HL-60 (cell line): ENCODE results near the gene INPP5B.

Source experiments
- DNase-seq, 2 experiments: peaks; one replicate each; pipeline ENCODE4 v3.0.0-alpha.2; 2010 to 2020; ENCODE audit warnings: low read depth in 1 of 2, low spot score in 1 of 2
- H3K27ac ChIP-seq: fragments of 250-450 bp; sonication (Bioruptor Pico); replicated peaks from 2 replicates; pipeline ENCODE4 v1.5.1; 2020; ENCODE audit warnings: mild to moderate bottlenecking, moderate library complexity
- H3K27me3 ChIP-seq: fragments of 250-450 bp; sonication (Bioruptor Pico); 2 replicates; pipeline ENCODE4 v1.5.1; 2021; ENCODE audit warnings: mild to moderate bottlenecking, moderate library complexity; ENCODE audit not compliant: insufficient read depth, poor library complexity, severe bottlenecking
- H3K4me3 ChIP-seq: replicated peaks from 2 replicates; pipeline ENCODE4 v1.5.1; 2011; ENCODE audit warnings: mild to moderate bottlenecking, control low read depth, low read length; ENCODE audit not compliant: insufficient read depth
- GABPA ChIP-seq: IDR thresholded peaks from 2 replicates; pipeline ENCODE4 v1.6.1; 2012; ENCODE audit warnings: low read depth
- POLR2AphosphoS5 ChIP-seq: IDR thresholded peaks from 2 replicates; pipeline ENCODE4 v1.6.1; 2012; ENCODE audit warnings: low read depth
- SPI1 ChIP-seq: IDR thresholded peaks from 2 replicates; pipeline ENCODE4 v1.6.1; 2012; ENCODE audit warnings: low read depth, mild to moderate bottlenecking, borderline replicate concordance
- TF ChIP-seq, protein P1 (sequence below): IDR thresholded peaks from 2 replicates; pipeline ENCODE4 v1.6.1; 2012; ENCODE audit warnings: low read depth; ENCODE audit not compliant: insufficient replicate concordance
- TF ChIP-seq, protein P2 (sequence below): IDR thresholded peaks from one replicate; pipeline ENCODE4 v1.5.1; 2011; ENCODE audit warnings: low read length, control low read depth, inconsistent platforms; ENCODE audit not compliant: insufficient read depth

The INPP5B gene

GRCh38 chr1:37865348-37866120 lies 81.3 kb downstream of the INPP5B start:
- TF ChIP-seq, protein P1, sequence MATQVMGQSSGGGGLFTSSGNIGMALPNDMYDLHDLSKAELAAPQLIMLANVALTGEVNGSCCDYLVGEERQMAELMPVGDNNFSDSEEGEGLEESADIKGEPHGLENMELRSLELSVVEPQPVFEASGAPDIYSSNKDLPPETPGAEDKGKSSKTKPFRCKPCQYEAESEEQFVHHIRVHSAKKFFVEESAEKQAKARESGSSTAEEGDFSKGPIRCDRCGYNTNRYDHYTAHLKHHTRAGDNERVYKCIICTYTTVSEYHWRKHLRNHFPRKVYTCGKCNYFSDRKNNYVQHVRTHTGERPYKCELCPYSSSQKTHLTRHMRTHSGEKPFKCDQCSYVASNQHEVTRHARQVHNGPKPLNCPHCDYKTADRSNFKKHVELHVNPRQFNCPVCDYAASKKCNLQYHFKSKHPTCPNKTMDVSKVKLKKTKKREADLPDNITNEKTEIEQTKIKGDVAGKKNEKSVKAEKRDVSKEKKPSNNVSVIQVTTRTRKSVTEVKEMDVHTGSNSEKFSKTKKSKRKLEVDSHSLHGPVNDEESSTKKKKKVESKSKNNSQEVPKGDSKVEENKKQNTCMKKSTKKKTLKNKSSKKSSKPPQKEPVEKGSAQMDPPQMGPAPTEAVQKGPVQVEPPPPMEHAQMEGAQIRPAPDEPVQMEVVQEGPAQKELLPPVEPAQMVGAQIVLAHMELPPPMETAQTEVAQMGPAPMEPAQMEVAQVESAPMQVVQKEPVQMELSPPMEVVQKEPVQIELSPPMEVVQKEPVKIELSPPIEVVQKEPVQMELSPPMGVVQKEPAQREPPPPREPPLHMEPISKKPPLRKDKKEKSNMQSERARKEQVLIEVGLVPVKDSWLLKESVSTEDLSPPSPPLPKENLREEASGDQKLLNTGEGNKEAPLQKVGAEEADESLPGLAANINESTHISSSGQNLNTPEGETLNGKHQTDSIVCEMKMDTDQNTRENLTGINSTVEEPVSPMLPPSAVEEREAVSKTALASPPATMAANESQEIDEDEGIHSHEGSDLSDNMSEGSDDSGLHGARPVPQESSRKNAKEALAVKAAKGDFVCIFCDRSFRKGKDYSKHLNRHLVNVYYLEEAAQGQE: peak; percentile 78
- TF ChIP-seq, protein P2, sequence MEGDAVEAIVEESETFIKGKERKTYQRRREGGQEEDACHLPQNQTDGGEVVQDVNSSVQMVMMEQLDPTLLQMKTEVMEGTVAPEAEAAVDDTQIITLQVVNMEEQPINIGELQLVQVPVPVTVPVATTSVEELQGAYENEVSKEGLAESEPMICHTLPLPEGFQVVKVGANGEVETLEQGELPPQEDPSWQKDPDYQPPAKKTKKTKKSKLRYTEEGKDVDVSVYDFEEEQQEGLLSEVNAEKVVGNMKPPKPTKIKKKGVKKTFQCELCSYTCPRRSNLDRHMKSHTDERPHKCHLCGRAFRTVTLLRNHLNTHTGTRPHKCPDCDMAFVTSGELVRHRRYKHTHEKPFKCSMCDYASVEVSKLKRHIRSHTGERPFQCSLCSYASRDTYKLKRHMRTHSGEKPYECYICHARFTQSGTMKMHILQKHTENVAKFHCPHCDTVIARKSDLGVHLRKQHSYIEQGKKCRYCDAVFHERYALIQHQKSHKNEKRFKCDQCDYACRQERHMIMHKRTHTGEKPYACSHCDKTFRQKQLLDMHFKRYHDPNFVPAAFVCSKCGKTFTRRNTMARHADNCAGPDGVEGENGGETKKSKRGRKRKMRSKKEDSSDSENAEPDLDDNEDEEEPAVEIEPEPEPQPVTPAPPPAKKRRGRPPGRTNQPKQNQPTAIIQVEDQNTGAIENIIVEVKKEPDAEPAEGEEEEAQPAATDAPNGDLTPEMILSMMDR: no peak
- no peak for TF ChIP-seq SPI1
- no peak overlapping the region for H3K27ac ChIP-seq
- no peak for DNase-seq

DNA sequence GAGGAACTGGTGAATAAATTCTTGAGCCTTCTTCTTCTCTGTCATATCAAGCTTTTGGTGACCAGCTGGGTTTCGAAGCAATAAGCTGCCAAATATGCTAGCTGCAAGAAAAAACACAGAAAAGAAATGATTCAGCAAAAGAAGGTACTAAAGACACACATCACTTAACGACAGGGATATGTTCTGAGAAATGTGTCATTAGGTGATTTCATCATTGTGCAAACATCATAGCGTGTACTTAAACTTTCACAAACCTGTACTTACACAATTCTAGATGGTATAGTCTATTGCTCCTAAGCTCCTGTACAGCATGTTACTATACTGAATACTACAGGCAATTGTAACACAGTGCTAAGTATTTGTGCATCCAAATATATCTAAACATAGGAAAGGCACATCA lies 84.5 kb downstream of the INPP5B start:
- H3K4me3 ChIP-seq: no peak overlapping the region
- TF ChIP-seq SPI1 (no peak), GABPA (no peak), POLR2AphosphoS5 (no peak)
- TF ChIP-seq, protein P1: no peak
- TF ChIP-seq, protein P2: no peak
- H3K27ac ChIP-seq: peak overlapping the region; percentile 15; the same call in 1 of the 2 replicates
- peak in 1 of 2 experiments; percentile 43 for DNase-seq
- H3K27me3 ChIP-seq: no peaks in the 10 kb centered on the region

More at GRCh38 chr1:37865348-37866120, 81.3 kb downstream of the INPP5B start:
- Histone ChIP-seq H3K27me3 (no peaks in the 10 kb centered on the region), H3K4me3 (no peak overlapping the region)

DNA sequence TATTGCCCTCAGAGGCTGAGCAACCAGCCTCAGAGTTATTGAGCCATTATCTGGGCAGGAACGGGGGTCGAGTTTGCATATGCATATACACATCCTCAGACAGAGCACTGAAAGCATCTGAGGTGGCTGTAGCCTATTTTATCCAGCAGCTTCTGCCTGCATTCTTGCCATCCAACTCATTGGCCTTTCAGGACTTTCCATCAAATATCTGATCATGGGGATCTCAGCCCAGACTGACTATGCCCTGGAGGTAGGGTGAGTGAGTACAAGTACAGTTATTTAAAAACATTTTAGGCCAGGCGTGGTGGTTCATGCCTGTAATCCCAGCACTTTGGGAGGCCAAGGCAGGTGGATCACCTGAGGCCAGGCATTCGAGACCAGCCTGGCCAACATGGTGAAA lies 85.7 kb downstream of the INPP5B start:
- TF ChIP-seq, protein P2: no peak
- H3K4me3 ChIP-seq: no peak overlapping the region
- DNase-seq: no peak
- no peak overlapping the region for H3K27ac ChIP-seq
- H3K27me3 ChIP-seq: no peaks in the 10 kb centered on the region

- H3K4me3 ChIP-seq: peak overlapping the region; percentile 95
- H3K27ac ChIP-seq: peak overlapping the region; percentile 87
- TF ChIP-seq, protein P1: no peak
- TF ChIP-seq GABPA (no peak), POLR2AphosphoS5 (no peak)
- TF ChIP-seq, protein P2: no peak
- no peak for DNase-seq
- H3K27me3 ChIP-seq: no peaks in the 10 kb centered on the region
Observed at GRCh38 chr1:37860346-37860666, 86.5 kb downstream of the INPP5B start.
